ENCODE measurements around the gene KCNJ2.

KCNJ2 gene

GRCh38 chr17:70206361-70207010 lies 37.2 kb downstream of the KCNJ2 start:
- FAIRE-seq = no peak

- FAIRE-seq = no peak
Observed at GRCh38 chr17:70207184-70207583, 37.9 kb downstream of the KCNJ2 start.

- FAIRE-seq = no peak
Observed at GRCh38 chr17:70208080-70208794, 38.9 kb downstream of the KCNJ2 start.

- no peak for FAIRE-seq
Observed at GRCh38 chr17:70208825-70209555, 39.7 kb downstream of the KCNJ2 start.

- no peak for FAIRE-seq
Observed at GRCh38 chr17:70215656-70216055, 46.3 kb downstream of the KCNJ2 start.

- no peak for FAIRE-seq
Observed at GRCh38 chr17:70217571-70217970, 48.2 kb downstream of the KCNJ2 start.

GRCh38 chr17:70225276-70225675 lies 55.9 kb downstream of the KCNJ2 start:
- FAIRE-seq = no peak

All from A204.1 (cell line).